Neural cell (in vitro differentiated cells): ENCODE data around the gene CRACR2B. TPM values are rescaled to one million over a fixed set of nuclear protein-coding genes. Genes with fewer than 3 reads are reported as not detected.

ENCODE experiments used
- H2AFZ ChIP-seq: fragments of 200-600, 300-800 bp; sonication (generic), shearing (Covaris generic); 2 replicates; pipeline ENCODE4 v1.6.0; 2014; ENCODE audit warnings: low read depth, mild to moderate bottlenecking, antibody characterized with exemption, low read length, moderate library complexity
- H3F3A ChIP-seq: fragments of 200-600 bp; shearing (Covaris generic); 2 replicates; pipeline ENCODE4 v1.6.1; 2016; ENCODE audit warnings: mild to moderate bottlenecking, moderate library complexity, mixed read lengths, antibody characterized with exemption, low read length; ENCODE audit not compliant: insufficient read depth, poor library complexity, severe bottlenecking
- H3K27ac ChIP-seq: fragments of 200-600, 300-800 bp; sonication (generic), shearing (Covaris generic); 2 replicates; pipeline ENCODE4 v1.5.1; 2014; ENCODE audit warnings: mild to moderate bottlenecking, low read length, moderate library complexity
- H3K27me3 ChIP-seq: fragments of 300-800, 200-600 bp; sonication (generic), shearing (Covaris generic); 2 replicates; pipeline ENCODE4 v1.6.0; 2014; ENCODE audit warnings: mild to moderate bottlenecking, low read depth, low read length, moderate library complexity; ENCODE audit not compliant: insufficient read depth
- H3K36me3 ChIP-seq: fragments of 300-800, 200-600 bp; sonication (generic), shearing (Covaris generic); 2 replicates; pipeline ENCODE4 v1.5.1; 2014; ENCODE audit warnings: mild to moderate bottlenecking, antibody characterized with exemption, low read length, moderate library complexity; ENCODE audit not compliant: insufficient read depth
- H3K4me2 ChIP-seq: fragments of 300-800, 200-600 bp; sonication (generic), shearing (Covaris generic); 2 replicates; pipeline ENCODE4 v1.6.0; 2014; ENCODE audit warnings: mild to moderate bottlenecking, low read length
- H3K4me3 ChIP-seq: fragments of 300-800, 200-600 bp; sonication (generic), shearing (Covaris generic); 2 replicates; pipeline ENCODE4 v1.5.1; 2014; ENCODE audit warnings: mild to moderate bottlenecking, low read length, moderate library complexity
- H3K79me2 ChIP-seq: fragments of 200-600 bp; shearing (Covaris generic); replicated peaks from 2 replicates; pipeline ENCODE4 v1.6.0; 2014; ENCODE audit warnings: mild to moderate bottlenecking, low read length, moderate library complexity; ENCODE audit not compliant: insufficient read depth
- H3K9ac ChIP-seq: fragments of 300-800, 200-600 bp; sonication (generic), shearing (Covaris generic); 2 replicates; pipeline ENCODE4 v1.6.1; 2016; ENCODE audit warnings: mild to moderate bottlenecking, low read length, mixed read lengths
- H3K9me2 ChIP-seq: fragments of 200-600 bp; shearing (Covaris generic); 2 replicates; pipeline ENCODE4 v1.6.1; 2016; ENCODE audit warnings: mild to moderate bottlenecking, low read length, mixed read lengths; ENCODE audit not compliant: insufficient read depth
- H3K9me3 ChIP-seq: fragments of 200-600, 300-800 bp; sonication (generic), shearing (Covaris generic); 2 replicates; pipeline ENCODE4 v1.6.1; 2016; ENCODE audit warnings: mild to moderate bottlenecking, mixed run types, low read length, moderate library complexity, mixed read lengths
- H4K20me1 ChIP-seq: fragments of 200-600 bp; shearing (Covaris generic); 2 replicates; pipeline ENCODE4 v1.6.1; 2016; ENCODE audit warnings: mild to moderate bottlenecking, mixed run types; ENCODE audit not compliant: insufficient read depth
- CTCF ChIP-seq: fragments of 450-650 bp; IDR thresholded peaks from 2 replicates; pipeline ENCODE4 v1.5.1; 2014; ENCODE audit warnings: antibody characterized with exemption, mild to moderate bottlenecking, moderate library complexity; ENCODE audit not compliant: poor library complexity, severe bottlenecking
- EP300 ChIP-seq: fragments of 450-650 bp; conservative IDR thresholded peaks from 2 replicates; pipeline ENCODE4 v1.6.1; 2014; ENCODE audit warnings: antibody characterized with exemption, mild to moderate bottlenecking, moderate library complexity; ENCODE audit not compliant: poor library complexity, severe bottlenecking
- EZH2 ChIP-seq: fragments of 200-600, 300-800 bp; shearing (Covaris generic), sonication (generic); IDR thresholded peaks from 2 replicates; pipeline ENCODE4 v1.6.1; 2014; ENCODE audit warnings: antibody characterized with exemption, low read length, borderline replicate concordance, mild to moderate bottlenecking; ENCODE audit not compliant: insufficient read depth, poor library complexity, severe bottlenecking
- MXI1 ChIP-seq: fragments of 450-650 bp; conservative IDR thresholded peaks from 2 replicates; pipeline ENCODE4 v1.6.1; 2014; ENCODE audit warnings: antibody characterized with exemption, mild to moderate bottlenecking; ENCODE audit not compliant: poor library complexity, severe bottlenecking
- POLR2AphosphoS5 ChIP-seq: IDR thresholded peaks from 2 replicates; pipeline ENCODE4 v1.6.1; 2012
- RAD21 ChIP-seq: fragments of 450-650 bp; conservative IDR thresholded peaks from 2 replicates; pipeline ENCODE4 v1.6.1; 2014; ENCODE audit warnings: antibody characterized with exemption, mild to moderate bottlenecking, moderate library complexity
- REST ChIP-seq: IDR thresholded peaks from 2 replicates; pipeline ENCODE4 v1.6.1; 2012; ENCODE audit warnings: borderline replicate concordance
- SMC3 ChIP-seq: fragments of 450-650 bp; conservative IDR thresholded peaks from 2 replicates; pipeline ENCODE4 v1.6.1; 2014; ENCODE audit warnings: antibody characterized with exemption, mild to moderate bottlenecking, moderate library complexity; ENCODE audit not compliant: poor library complexity
- TAF1 ChIP-seq: IDR thresholded peaks from 2 replicates; pipeline ENCODE4 v1.6.1; 2012; ENCODE audit warnings: low read depth
- polyA plus RNA-seq: library from polyadenylated mRNA; depleted of rRNA; stranded (reverse); fragments of >200 nt; gene quantifications from 2 replicates; pipeline ENCODE4 v1.2.3, GENCODE V29; 2014

CRACR2B gene
- polyA plus RNA-seq, 1 donor from 2014 or later = 1.2 TPM

DNA sequence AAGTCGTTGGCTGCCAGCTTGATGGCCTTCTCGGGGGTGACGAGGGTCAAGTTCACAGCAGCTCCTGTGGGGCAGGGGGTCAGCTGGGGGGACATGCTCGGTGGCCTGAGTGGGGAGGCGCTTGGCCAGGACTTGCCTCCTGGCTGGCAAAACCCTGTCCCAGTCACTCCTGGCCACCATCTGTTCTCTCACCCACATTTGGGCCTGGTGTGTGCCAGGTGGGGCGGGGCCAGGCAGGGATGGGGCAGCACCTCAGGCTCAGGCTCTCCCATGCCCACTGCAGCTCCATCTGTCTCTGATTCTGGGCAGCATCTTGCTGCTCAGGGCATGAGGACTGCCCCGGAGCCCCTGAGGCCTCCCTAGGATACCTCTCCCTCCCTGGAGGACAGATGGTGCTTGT, 34.2 kb upstream of the CRACR2B start (continued):
- TF ChIP-seq SMC3 (no peak), RAD21 (no peak)

GRCh38 chr11:794013-794765, 33.5 kb upstream of the CRACR2B start:
- TF ChIP-seq CTCF (no peak), EZH2 (no peak), RAD21 (no peak), REST (no peak), TAF1 (no peak), SMC3 (no peak), EP300 (no peak), POLR2AphosphoS5 (no peak), MXI1 (no peak)
- no peak overlapping the region for H2AFZ ChIP-seq
- H3K9me2 ChIP-seq = no peaks in the 10 kb centered on the region
- H3K4me3 ChIP-seq = no peak overlapping the region
- no peak overlapping the region for H3K27ac ChIP-seq
- no peaks in the 10 kb centered on the region for H3K27me3 ChIP-seq
- no peaks in the 10 kb centered on the region for H3F3A ChIP-seq
- peaks cover 13% of the 10 kb centered on the region for H3K79me2 ChIP-seq
- H3K36me3 ChIP-seq = no peaks in the 10 kb centered on the region
- H3K9me3 ChIP-seq = no peaks in the 10 kb centered on the region
- H3K4me2 ChIP-seq = no peak overlapping the region
- no peaks in the 10 kb centered on the region for H4K20me1 ChIP-seq
- no peak overlapping the region for H3K9ac ChIP-seq
